Gastroesophageal sphincter (tissue), 4 donors: ENCODE measurements around the gene ALK. TPM values are rescaled to one million over a fixed set of nuclear protein-coding genes. Genes with fewer than 3 reads are reported as not detected.

ENCODE experiments used
- ATAC-seq: fragments of 150-250 bp; one replicate; pipeline ENCODE4 v1.9.1; 2016; ENCODE audit warnings: mild to moderate bottlenecking, moderate library complexity
- H3K27ac ChIP-seq, 4 donors: fragments of 200-600 bp; sonication (generic) in 3 of 4; 1 replicate in 3 of 4; 2 replicates in 1 of 4; pipeline ENCODE4 v1.5.1; 2016 to 2019
- H3K27me3 ChIP-seq: fragments of 200-600 bp; sonication (generic); one replicate; pipeline ENCODE4 v1.5.1; 2019
- H3K36me3 ChIP-seq, 2 donors: fragments of 200-600 bp; sonication (generic); one replicate each; pipeline ENCODE4 v1.5.1; 2019; ENCODE audit warnings: control low read depth in 1 of 2
- H3K4me1 ChIP-seq, 3 donors: fragments of 200-600 bp; sonication (generic); 1 replicate in 2 of 3; 2 replicates in 1 of 3; pipeline ENCODE4 v1.5.1; 2016 to 2019; ENCODE audit warnings: control low read depth in 2 of 3
- H3K4me3 ChIP-seq, 2 donors: fragments of 200-600 bp; sonication (generic); one replicate each; pipeline ENCODE4 v1.5.1; 2019; ENCODE audit warnings: mild to moderate bottlenecking in 1 of 2, moderate library complexity in 1 of 2
- H3K9me3 ChIP-seq, 3 donors: fragments of 200-600 bp; sonication (generic); one replicate each; pipeline ENCODE4 v1.5.1; 2017 to 2019; ENCODE audit warnings: control low read depth in 2 of 3
- EP300 ChIP-seq: sonication (generic); formaldehyde crosslinking; IDR thresholded peaks from one replicate; pipeline ENCODE4 v1.6.1; 2017; ENCODE audit warnings: antibody characterized with exemption, mild to moderate bottlenecking
- POLR2A ChIP-seq, 2 donors: fragments of 450-650 bp; IDR thresholded peaks; one replicate each; pipeline ENCODE4 v1.6.1; 2017; ENCODE audit warnings: antibody characterized with exemption in 2 of 2, mild to moderate bottlenecking in 2 of 2, moderate library complexity in 1 of 2
- POLR2AphosphoS5 ChIP-seq: sonication (generic); formaldehyde crosslinking; IDR thresholded peaks from one replicate; pipeline ENCODE4 v1.6.1; 2017; ENCODE audit warnings: antibody characterized with exemption
- WGBS, 2 donors: methylation state at CpG; one replicate each; pipeline ENCODE4 v1.1.5; 2018; ENCODE audit warnings: low coverage in 1 of 2; 5-methylcytosine and 5-hydroxymethylcytosine counted together
- total RNA-seq, 4 donors: library from RNA; depleted of rRNA; stranded (reverse); fragments of >200 nt; gene quantifications; one replicate each; pipeline ENCODE4 v1.1.0, GENCODE V29; 2016
- TF ChIP-seq, protein P1 (sequence below), 4 experiments: fragments of 200-600 bp in 2 of 4; fragments of 450-650 bp in 2 of 4; sonication (generic) in 1 of 4; IDR thresholded peaks; one replicate each; pipeline ENCODE4 v1.5.1; 2017 to 2019; ENCODE audit warnings: antibody characterized with exemption in 4 of 4, mild to moderate bottlenecking in 2 of 4, moderate library complexity in 2 of 4

Gene ALK
- total RNA-seq, 4 donors from 2014 or later = 0.94 to 1.6 (median 1.1) TPM

- H3K36me3 ChIP-seq = no peaks in the 10 kb centered on the region
- no peak for ATAC-seq
- H3K27me3 ChIP-seq = peaks cover 5% of the 10 kb centered on the region
- no peak overlapping the region for H3K4me3 ChIP-seq
- 93% methylated on average over 3 of the region's 3 CpGs for WGBS, 2 donors
- H3K9me3 ChIP-seq = no peaks in the 10 kb centered on the region
- H3K4me1 ChIP-seq = no peaks in the 10 kb centered on the region
- no peak for TF ChIP-seq EP300
- TF ChIP-seq POLR2AphosphoS5 = no peak
- H3K27ac ChIP-seq = no peak overlapping the region
These were observed 424.0 kb downstream of the ALK start for GRCh38 chr2:29497375-29497774.

DNA sequence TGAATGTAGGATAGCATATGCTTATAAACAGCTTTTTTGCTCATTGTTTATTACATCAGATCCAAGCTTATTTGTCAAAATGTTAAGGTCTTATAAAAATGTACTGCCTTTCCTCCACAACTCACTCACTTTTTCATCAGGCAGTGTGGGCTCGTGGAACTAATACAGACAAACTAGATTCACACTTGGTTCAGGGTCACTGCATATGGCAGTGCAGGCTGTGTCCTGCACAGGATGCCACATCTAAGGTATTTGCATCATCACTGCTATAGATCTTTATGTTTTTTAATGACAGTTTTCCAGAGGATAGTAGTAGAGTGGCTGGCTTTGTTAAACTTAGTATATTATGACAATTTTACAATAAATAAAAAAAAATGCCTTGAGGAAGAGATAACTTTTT is 425.2 kb downstream of the ALK start:
- H3K9me3 ChIP-seq = no peaks in the 10 kb centered on the region
- 30 to 43% methylated on average over 1 of the region's 1 CpG for WGBS, 2 donors

DNA sequence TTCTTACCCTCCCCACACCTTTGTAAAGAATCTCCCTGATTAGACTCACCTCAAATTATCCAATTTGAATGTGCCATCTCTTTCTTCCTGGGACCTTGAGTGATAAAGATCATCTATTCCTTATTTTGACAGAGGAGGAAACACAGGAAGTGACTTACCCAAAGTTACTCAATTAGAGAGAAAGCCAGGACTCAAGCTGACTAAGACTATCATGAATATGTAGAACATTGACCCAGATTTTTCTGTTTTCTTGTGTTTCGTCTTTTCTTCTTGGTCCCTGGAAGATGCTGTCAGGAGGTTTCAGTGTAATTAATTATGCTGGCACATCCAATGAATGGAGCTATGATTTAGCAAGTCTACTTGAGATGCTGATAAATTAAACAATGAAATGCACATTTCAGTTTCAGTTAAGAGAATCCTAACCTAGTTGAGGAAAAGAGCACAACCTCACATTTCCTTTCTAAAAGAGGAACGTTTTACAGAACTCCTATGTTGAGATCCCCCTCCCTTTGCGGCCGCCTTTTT is 425.8 kb downstream of the ALK start:
- Histone ChIP-seq H3K36me3 (no peaks in the 10 kb centered on the region), H3K4me3 (no peak overlapping the region), H3K27ac (no peak overlapping the region), H3K27me3 (peaks cover 2% of the 10 kb centered on the region), H3K4me1 (no peaks in the 10 kb centered on the region), H3K9me3 (no peaks in the 10 kb centered on the region)
- WGBS, 2 donors = 45 to 59% methylated on average over 4 of the region's 4 CpGs
- no peak for ATAC-seq
- TF ChIP-seq, protein P1, sequence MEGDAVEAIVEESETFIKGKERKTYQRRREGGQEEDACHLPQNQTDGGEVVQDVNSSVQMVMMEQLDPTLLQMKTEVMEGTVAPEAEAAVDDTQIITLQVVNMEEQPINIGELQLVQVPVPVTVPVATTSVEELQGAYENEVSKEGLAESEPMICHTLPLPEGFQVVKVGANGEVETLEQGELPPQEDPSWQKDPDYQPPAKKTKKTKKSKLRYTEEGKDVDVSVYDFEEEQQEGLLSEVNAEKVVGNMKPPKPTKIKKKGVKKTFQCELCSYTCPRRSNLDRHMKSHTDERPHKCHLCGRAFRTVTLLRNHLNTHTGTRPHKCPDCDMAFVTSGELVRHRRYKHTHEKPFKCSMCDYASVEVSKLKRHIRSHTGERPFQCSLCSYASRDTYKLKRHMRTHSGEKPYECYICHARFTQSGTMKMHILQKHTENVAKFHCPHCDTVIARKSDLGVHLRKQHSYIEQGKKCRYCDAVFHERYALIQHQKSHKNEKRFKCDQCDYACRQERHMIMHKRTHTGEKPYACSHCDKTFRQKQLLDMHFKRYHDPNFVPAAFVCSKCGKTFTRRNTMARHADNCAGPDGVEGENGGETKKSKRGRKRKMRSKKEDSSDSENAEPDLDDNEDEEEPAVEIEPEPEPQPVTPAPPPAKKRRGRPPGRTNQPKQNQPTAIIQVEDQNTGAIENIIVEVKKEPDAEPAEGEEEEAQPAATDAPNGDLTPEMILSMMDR (IDR thresholded peaks at IDR 0.05) = no peak
- TF ChIP-seq EP300 (no peak), POLR2AphosphoS5 (no peak), POLR2A (IDR thresholded peaks at IDR 0.05) (no peak)

More for the DNA sequence above, 425.2 kb downstream of the ALK start:
- ATAC-seq = no peak
- H3K4me3 ChIP-seq = no peak overlapping the region
- no peaks in the 10 kb centered on the region for H3K4me1 ChIP-seq
- no peaks in the 10 kb centered on the region for H3K36me3 ChIP-seq
- H3K27me3 ChIP-seq = peaks cover 5% of the 10 kb centered on the region
- no peak overlapping the region for H3K27ac ChIP-seq
- TF ChIP-seq POLR2AphosphoS5 (no peak), POLR2A (IDR thresholded peaks at IDR 0.05) (no peak), EP300 (no peak)
- TF ChIP-seq, protein P1 (IDR thresholded peaks at IDR 0.05) = no peak

GRCh38 chr2:29495068-29495467 is 426.3 kb downstream of the ALK start:
- Histone ChIP-seq H3K36me3 (no peaks in the 10 kb centered on the region), H3K27ac (no peak overlapping the region), H3K27me3 (no peaks in the 10 kb centered on the region), H3K9me3 (no peaks in the 10 kb centered on the region), H3K4me3 (no peak overlapping the region), H3K4me1 (no peaks in the 10 kb centered on the region)
- TF ChIP-seq POLR2A (IDR thresholded peaks at IDR 0.05) (no peak), EP300 (no peak), POLR2AphosphoS5 (no peak)
- TF ChIP-seq, protein P1 (IDR thresholded peaks at IDR 0.05) = no peak
- WGBS, 2 donors = 40% methylated on average over 6 of the region's 6 CpGs; no CpG with 5 or more reads in 1 of the 2 donors
- no peak for ATAC-seq

GRCh38 chr2:29492701-29493100 is 428.7 kb downstream of the ALK start:
- Histone ChIP-seq H3K27me3 (no peaks in the 10 kb centered on the region), H3K4me3 (no peak overlapping the region), H3K9me3 (no peaks in the 10 kb centered on the region), H3K27ac (no peak overlapping the region), H3K36me3 (no peaks in the 10 kb centered on the region), H3K4me1 (no peaks in the 10 kb centered on the region)
- no peak for ATAC-seq
- WGBS, 2 donors = 48 to 66% methylated on average over 2 of the region's 2 CpGs
- TF ChIP-seq, protein P1 (IDR thresholded peaks at IDR 0.05) = no peak
- TF ChIP-seq POLR2AphosphoS5 (no peak), EP300 (no peak), POLR2A (IDR thresholded peaks at IDR 0.05) (no peak)
